Fibroblast of pulmonary artery (primary cell): ENCODE data around the gene DHX16.

Experiments
- DNase-seq: peaks from one replicate; pipeline ENCODE4 v3.0.0-alpha.2; 2010; ENCODE audit warnings: low read depth
- H3K4me3 ChIP-seq: replicated peaks from 2 replicates; pipeline ENCODE4 v1.5.1; 2011; ENCODE audit warnings: low read depth, mild to moderate bottlenecking, control low read depth, low read length, moderate library complexity
- TF ChIP-seq, protein P1 (sequence below): IDR thresholded peaks from 2 replicates; pipeline ENCODE4 v1.5.1; 2011; ENCODE audit warnings: mild to moderate bottlenecking, control low read depth, low read length, inconsistent platforms; ENCODE audit errors: missing control alignments

DHX16 gene

DNA sequence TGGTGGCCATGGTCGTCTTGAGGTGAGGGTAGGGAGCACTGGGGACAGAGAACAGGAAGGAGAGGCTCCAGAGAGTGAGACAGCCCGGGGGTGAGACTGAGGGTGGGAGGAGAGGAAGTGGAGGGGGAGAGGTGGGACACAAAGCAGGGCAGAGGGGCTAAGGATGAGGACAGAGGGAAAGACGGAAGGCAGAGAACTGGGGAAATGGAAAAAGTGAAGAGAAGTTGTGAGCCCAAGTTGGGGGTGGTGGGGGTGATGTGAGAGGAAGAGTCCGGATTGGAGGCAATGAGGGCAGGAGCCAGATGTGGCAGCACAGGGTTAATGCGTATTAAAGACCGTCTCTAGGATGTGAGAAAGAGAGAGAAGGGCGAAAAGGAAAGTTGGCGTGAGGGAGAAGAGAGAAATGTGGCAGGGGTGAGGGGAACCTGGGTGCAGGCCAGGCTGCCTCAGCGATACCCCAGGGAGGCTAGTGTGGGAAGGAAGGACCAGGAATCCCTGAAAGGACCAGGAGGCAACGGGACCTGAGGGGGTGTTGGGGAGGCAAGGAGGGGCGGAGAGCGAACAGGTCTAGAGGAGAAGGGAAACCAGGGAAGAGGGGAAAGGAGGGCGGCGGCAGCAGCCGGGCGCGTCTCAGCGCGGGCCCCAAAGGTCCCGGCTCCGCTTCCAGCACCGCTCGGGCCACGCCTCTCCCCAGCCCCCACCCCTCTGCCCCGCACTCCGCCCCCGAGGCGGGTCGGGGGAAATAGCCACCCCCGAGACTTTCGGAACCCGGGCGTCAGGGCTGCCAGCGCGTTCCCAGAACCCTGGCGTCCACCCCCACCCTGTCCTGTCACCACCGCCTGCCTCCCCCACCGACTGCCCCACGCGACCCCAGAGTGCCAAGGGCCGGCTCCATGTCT is 13.5 kb upstream of the DHX16 start, which contains the start of gene PPP1R18:
TSS of gene PPP1R18 (minus strand) at position 637 of the 899 bp plus-strand sequence. CDS start at position 10, 627 bp downstream.
- H3K4me3 ChIP-seq = peak within 1 kb of the TSS; percentile 88
- TF ChIP-seq, protein P1, sequence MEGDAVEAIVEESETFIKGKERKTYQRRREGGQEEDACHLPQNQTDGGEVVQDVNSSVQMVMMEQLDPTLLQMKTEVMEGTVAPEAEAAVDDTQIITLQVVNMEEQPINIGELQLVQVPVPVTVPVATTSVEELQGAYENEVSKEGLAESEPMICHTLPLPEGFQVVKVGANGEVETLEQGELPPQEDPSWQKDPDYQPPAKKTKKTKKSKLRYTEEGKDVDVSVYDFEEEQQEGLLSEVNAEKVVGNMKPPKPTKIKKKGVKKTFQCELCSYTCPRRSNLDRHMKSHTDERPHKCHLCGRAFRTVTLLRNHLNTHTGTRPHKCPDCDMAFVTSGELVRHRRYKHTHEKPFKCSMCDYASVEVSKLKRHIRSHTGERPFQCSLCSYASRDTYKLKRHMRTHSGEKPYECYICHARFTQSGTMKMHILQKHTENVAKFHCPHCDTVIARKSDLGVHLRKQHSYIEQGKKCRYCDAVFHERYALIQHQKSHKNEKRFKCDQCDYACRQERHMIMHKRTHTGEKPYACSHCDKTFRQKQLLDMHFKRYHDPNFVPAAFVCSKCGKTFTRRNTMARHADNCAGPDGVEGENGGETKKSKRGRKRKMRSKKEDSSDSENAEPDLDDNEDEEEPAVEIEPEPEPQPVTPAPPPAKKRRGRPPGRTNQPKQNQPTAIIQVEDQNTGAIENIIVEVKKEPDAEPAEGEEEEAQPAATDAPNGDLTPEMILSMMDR = no peak
- DNase-seq = no peak

DNA sequence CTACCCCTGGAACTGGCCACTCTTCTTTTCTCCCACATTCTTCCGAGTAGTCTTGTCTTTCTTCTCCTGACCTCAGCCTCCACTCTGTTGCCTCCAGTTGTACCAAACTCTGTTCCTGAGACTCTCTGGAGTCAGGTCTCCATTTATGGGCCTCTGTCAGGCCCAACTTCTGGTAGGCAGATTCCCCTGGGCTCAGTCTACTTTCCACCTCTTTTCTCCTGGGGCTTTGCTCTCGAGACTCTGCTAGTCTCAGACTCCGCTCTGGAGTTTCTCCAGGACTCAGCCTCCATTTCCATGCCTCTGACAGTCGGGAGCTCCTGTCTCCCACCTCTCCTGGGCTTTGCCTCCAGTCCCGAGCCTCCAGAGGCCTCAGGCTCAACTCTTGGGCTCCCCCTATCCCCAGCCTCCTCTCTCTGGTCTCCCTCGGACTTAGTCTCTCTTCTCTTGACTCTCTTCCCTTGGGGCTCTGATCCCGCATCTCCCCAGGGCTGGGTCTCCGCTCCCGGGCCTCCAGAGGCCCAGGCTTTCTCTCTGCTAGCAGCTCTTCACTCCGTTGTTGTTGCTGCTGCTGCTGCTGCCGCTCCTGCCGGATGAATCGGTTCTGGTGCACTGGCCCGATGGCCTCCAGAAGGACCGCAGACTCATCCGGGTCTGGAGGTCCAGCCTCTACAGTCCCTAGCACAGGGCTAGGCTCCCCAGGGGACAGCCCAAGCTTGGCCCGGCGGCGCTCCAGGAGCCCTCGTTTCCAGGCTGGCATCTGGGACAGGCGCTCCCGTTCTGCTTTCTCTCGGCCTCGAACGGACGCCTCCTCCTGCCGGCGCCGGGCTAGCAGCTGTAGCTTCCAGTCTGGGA is 12.6 kb upstream of the DHX16 start:
- peak; percentile 37 for DNase-seq
- H3K4me3 ChIP-seq = peak overlapping the region; percentile 88
- TF ChIP-seq, protein P1 = peak; percentile 32

DNA sequence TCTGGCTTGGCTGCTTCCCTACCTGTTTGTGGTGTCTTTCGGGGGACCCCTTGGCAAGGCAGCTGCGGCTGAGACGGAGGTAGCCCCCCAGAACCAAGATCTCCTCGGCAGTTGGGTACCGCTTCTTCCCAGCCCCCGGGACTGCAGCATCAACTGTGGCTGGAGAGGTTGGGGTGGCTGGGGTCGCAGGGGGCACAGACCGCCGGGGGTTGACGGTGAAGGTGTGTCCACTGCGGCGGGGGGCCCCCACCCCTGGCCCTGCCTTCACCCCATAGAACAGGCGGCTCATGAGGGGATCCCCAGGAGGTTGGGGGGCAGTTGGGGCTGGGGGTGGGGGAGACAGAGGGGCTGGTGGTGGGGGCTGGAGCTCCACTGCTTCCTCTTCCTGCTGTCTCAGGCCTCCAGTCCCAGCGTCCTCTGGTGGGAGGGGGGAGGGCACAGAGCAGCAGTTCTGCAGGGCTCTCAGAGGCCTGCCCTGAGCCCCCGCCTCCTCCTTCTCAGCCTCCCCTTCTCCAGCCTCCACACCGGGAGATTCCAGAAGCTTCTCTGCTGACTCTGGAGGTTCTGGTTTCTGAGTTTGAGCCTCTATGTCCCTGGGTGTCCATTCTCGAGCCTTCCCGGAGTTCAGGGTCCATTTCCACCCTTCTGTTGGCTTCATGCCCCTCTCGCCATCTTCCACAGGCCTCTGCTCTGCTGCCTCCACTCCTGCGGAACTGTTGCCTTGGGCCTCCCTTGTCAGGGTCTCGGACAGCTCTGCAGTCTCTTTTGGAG is 11.8 kb upstream of the DHX16 start:
- TF ChIP-seq, protein P1 = no peak
- peak; percentile 50 for DNase-seq
- peak overlapping the region; percentile 88 for H3K4me3 ChIP-seq

DNA sequence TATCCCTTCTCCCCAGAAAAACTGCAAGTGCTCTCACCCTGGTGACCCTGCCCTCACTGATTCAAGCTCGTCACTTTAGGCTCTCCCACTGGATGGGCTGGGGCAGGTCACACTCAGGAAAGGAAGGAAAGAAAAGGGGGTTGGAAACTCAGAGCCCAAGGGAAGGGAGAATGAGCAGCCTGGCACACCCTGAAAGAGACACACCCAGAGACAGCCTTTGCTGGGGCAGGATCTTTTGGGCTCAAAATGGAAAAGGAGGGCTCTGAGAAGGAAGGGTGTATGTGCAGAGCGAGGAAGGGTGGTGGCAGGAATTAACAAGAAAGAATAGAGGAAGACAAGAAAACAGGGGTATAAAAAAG is 11.2 kb upstream of the DHX16 start:
- TF ChIP-seq, protein P1 = no peak
- peak overlapping the region; percentile 88 for H3K4me3 ChIP-seq
- no peak for DNase-seq

DNA sequence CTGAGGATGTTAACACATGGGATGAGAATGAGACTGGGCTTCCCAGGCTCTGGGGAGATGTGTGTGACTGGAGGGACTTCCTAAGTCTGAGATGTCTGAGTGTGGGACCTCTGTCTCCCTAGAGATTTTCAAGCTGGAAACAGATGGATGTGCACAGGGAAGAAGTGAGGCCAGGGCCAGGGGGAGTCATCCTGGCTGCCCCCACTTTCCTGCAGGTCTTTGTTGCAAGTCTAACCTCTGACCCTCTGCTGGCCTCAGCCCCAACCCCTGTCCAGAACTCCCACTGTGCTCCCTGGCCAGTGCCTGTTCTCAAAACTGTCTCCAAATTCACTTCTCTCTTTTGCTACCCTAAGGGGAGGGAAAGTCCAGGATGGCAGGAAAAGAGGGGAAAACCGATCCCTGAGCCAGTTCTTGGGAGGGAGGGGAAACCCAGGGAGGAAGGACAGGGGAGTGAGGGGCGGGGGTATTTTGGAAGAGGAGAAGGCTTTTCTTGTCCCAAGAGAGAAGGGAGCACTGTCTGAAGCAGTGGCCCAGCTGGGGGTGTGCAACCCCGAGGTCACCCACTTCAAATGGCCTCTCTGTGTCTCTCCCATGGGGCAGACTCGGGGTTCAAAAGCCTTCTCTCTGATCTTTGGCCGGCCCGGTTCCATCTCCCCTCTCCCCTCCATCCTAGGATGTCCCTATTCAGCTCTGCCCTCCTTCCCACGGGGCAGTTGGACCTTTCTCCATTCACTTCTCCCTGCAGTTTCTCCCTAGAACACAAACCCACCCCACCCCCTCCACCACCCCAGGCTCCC is 10.6 kb upstream of the DHX16 start:
- TF ChIP-seq, protein P1 = no peak
- peak overlapping the region; percentile 88 for H3K4me3 ChIP-seq
- peak; percentile 15 for DNase-seq
